Stimulated activated CD4-positive, alpha-beta T cell treated with anti-CD3 and anti-CD28 coated beads, Interleukin-15, amount 100 ng/mL, for 48 hours (primary cell): ENCODE measurements around the gene C14orf119.

ENCODE experiments used
- DNase-seq, 2 donors: peaks; one replicate each; pipeline ENCODE4 v3.0.0-alpha.2; 2020; ENCODE audit warnings: low read depth in 2 of 2

Gene C14orf119

DNA sequence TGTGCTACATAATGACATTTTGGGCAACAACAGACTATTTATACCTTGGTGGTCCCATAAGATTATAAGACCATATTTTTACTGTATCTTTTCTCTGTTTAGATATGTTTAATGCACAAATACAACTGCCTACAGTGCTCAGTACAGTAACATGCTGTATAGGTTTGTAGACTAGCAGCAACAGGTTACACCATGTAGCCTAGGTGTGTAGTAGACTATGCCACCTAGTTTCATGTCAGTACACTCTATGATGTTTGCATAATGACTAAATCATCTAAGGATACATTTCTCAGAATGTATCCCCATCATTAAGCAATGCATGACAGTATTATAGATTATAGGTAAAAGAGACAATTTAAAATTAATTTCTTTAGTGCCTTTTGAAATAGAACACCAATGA is 54.4 kb downstream of the C14orf119 start:
- no peak for DNase-seq
